ENCODE measurements around the gene GNRH2. TPM values are rescaled to one million over a fixed set of nuclear protein-coding genes. Genes with fewer than 3 reads are reported as not detected.
"Not testable (repeated sequence)": the region's sequence is repeated elsewhere in the genome, so short reads cannot be mapped to it uniquely, and the experiment has no call there.

GNRH2 gene
- total RNA-seq, 2 experiments from 2014 or later = 17.3 to 24.0 TPM

DNA sequence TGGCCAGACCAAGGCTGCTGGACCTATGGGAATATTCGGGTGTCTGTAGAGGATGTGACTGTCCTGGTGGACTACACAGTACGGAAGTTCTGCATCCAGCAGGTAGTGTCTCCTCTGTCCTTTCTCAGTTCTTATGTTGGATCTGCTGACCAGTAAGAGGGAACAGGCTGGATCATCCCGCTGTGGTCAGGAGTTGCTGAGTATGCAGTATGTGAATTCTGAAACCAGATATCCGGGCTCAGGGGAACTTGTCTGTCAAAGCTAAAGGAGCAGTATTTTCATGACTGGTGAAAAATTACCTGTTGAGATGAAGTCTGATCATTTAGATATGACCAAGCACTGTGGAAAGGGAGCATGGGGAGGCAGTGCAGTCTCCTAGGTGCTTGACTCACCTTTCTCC is 22.1 kb upstream of the GNRH2 start:
- no peak overlapping the region for H3K4me3 Mint-ChIP-seq
- CTCF ChIA-PET = no interaction called here
- peak overlapping the region; percentile 72 for H3K27ac Mint-ChIP-seq
- no peaks in the 10 kb centered on the region for H3K9me3 Mint-ChIP-seq
- no peaks in the 10 kb centered on the region for H3K27me3 Mint-ChIP-seq
- DNase-seq = no peak
- POLR2A ChIA-PET = no interaction called here
- H3K4me1 Mint-ChIP-seq (ENCODE audit: low read depth) = peaks cover 28% of the 10 kb centered on the region
- peaks cover 53% of the 10 kb centered on the region for H3K36me3 Mint-ChIP-seq
- intact Hi-C loops (cut with micrococcal nuclease) = no loop called here

GRCh38 chr20:3021777-3022176 is 21.6 kb upstream of the GNRH2 start:
- ChIA-PET CTCF (no interaction called here), POLR2A (no interaction called here)
- Mint-ChIP-seq H3K36me3 (peaks cover 54% of the 10 kb centered on the region), H3K9me3 (no peaks in the 10 kb centered on the region), H3K4me1 (ENCODE audit: low read depth) (peaks cover 23% of the 10 kb centered on the region), H3K27me3 (no peaks in the 10 kb centered on the region), H3K27ac (peak overlapping the region; percentile 72), H3K4me3 (no peak overlapping the region)
- intact Hi-C loops (cut with micrococcal nuclease) = no loop called here
- DNase-seq = no peak

GRCh38 chr20:3022559-3023490 is 20.6 kb upstream of the GNRH2 start:
- intact Hi-C loops (cut with micrococcal nuclease); POLR2A ChIA-PET; CTCF ChIA-PET; DNase-seq; H3K9me3 Mint-ChIP-seq; H3K27me3 Mint-ChIP-seq; H3K4me3 Mint-ChIP-seq: not testable (repeated sequence)
- Mint-ChIP-seq H3K36me3 (peaks cover 52% of the 10 kb centered on the region), H3K27ac (peak overlapping the region; percentile 72), H3K4me1 (ENCODE audit: low read depth) (peaks cover 13% of the 10 kb centered on the region)

DNA sequence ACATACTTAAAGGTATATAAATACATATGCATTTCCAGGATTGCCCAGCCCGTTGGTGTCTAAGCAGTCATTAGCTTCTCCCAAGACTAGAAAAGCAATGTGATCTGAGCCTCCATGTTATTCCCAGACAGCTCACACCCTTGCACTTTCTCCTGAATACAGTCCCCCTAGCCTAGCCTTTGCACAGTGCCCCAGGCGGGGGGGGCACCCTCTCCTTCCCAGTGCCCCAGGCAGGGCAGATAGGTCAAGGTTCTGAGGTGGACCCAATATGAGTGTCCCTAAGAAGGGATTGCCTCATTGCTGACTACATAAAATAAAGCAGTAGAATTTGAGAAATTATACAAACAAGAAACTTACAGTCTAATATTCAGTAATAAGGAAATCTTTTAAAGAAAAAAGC is 15.4 kb upstream of the GNRH2 start:
- ChIA-PET CTCF (no interaction called here), POLR2A (interaction anchor here (1.1 kb wide), 1 partner anchor 13 kb away, joined by 3 read pairs; no protein-coding TSS in a partner anchor)
- Mint-ChIP-seq H3K9me3 (no peaks in the 10 kb centered on the region), H3K36me3 (peaks cover 42% of the 10 kb centered on the region), H3K4me3 (no peak overlapping the region), H3K4me1 (ENCODE audit: low read depth) (peaks cover 13% of the 10 kb centered on the region), H3K27me3 (no peaks in the 10 kb centered on the region), H3K27ac (peak overlapping the region; percentile 44)
- intact Hi-C loops (cut with micrococcal nuclease) = no loop called here
- no peak for DNase-seq

DNA sequence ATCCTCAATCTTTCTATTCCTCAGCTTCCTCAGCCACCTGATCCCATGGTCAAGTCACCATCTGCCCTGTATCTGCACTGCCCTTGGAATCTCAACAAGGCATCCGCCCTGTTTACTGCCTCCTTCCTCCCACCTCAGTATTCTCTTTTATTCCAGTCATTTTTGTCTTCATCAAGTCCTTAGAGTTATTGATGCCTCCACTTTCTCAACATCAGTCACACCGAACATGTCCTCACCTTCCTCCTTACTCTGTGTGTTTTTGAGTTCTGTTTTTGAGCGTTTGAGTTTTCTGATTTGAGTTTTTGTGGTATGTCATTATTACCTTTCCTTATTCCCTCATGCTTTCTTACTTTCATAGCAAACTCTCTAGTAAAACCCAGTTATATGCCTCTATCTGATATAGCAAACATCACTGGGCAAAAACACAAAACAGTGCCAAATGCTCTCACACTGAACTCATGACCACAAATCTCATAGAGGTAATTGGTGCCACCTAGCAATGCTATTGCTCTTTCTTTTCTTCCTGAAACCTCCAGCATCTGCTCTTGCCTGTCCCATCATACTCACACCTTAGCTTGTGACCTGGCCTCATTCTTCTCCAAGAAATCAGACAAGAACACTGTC is 11.8 kb upstream of the GNRH2 start:
- H3K27me3 Mint-ChIP-seq = no peaks in the 10 kb centered on the region
- peaks cover 13% of the 10 kb centered on the region for H3K4me1 Mint-ChIP-seq (ENCODE audit: low read depth)
- H3K27ac Mint-ChIP-seq = no peak overlapping the region
- intact Hi-C loops (cut with micrococcal nuclease) = loop anchor here (1.0 kb wide), 2 partner anchors 16 to 45 kb away; no protein-coding TSS in a partner anchor
- H3K4me3 Mint-ChIP-seq = no peak overlapping the region
- peak; percentile 38 for DNase-seq
- ChIA-PET POLR2A (interaction anchor here (1.0 to 4.1 kb wide), 6 partner anchors 15 to 157 kb away, joined by 3 to 26 read pairs (median 5); no protein-coding TSS in a partner anchor), CTCF (interaction anchor here (1.4 kb wide), 1 partner anchor 17 kb away, joined by 3 read pairs; no protein-coding TSS in a partner anchor)
- H3K36me3 Mint-ChIP-seq = peaks cover 38% of the 10 kb centered on the region
- H3K9me3 Mint-ChIP-seq = no peaks in the 10 kb centered on the region

GRCh38 chr20:3032624-3033023 is 10.8 kb upstream of the GNRH2 start:
- POLR2A ChIA-PET = interaction anchor here (1.1 to 4.1 kb wide), 2 partner anchors 17 to 46 kb away, joined by 3 to 26 read pairs; no protein-coding TSS in a partner anchor
- Mint-ChIP-seq H3K4me3 (no peak overlapping the region), H3K36me3 (peaks cover 30% of the 10 kb centered on the region), H3K27me3 (no peaks in the 10 kb centered on the region), H3K9me3 (no peaks in the 10 kb centered on the region), H3K4me1 (ENCODE audit: low read depth) (peaks cover 13% of the 10 kb centered on the region), H3K27ac (no peak overlapping the region)
- intact Hi-C loops (cut with micrococcal nuclease) = no loop called here
- no peak for DNase-seq
- CTCF ChIA-PET = no interaction called here

DNA sequence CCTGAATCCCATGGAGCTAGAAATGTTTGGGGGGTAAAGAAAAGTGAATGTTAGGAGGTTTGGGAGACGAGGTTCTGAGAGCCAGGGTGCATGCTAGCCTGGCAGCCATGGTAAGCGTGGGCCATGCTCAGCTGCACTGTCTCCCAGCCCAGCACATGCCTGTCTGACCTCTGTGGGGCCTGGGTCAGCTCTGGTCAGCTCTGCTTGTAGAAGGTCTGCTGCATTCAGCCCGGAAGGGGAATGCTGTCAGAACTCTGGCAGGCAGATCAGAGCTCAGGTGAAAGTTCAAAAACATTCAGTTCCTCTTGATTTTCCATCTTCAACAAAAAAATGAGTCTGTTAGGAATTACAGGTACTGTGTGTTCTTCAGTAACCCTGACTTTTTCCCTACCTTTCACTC is 5.8 kb upstream of the GNRH2 start:
- intact Hi-C loops (cut with micrococcal nuclease) = no loop called here
- Mint-ChIP-seq H3K4me1 (ENCODE audit: low read depth) (peaks cover 4% of the 10 kb centered on the region), H3K4me3 (no peak overlapping the region), H3K27me3 (no peaks in the 10 kb centered on the region), H3K36me3 (peaks cover 27% of the 10 kb centered on the region), H3K27ac (peak overlapping the region; percentile 39), H3K9me3 (no peaks in the 10 kb centered on the region)
- CTCF ChIA-PET = interaction anchor here (0.9 kb wide), 1 partner anchor 16 kb away, joined by 4 read pairs; no protein-coding TSS in a partner anchor
- no peak for DNase-seq
- POLR2A ChIA-PET = no interaction called here

GRCh38 chr20:3038454-3038853 is 5.0 kb upstream of the GNRH2 start:
- DNase-seq = no peak
- POLR2A ChIA-PET = interaction anchor here (0.6 to 1.3 kb wide), 2 partner anchors 13 to 56 kb away, joined by 3 read pairs; no protein-coding TSS in a partner anchor
- Mint-ChIP-seq H3K36me3 (peaks cover 27% of the 10 kb centered on the region), H3K4me1 (ENCODE audit: low read depth) (peaks cover 4% of the 10 kb centered on the region), H3K27me3 (no peaks in the 10 kb centered on the region), H3K4me3 (no peak overlapping the region), H3K27ac (peak overlapping the region; percentile 40), H3K9me3 (no peaks in the 10 kb centered on the region)
- CTCF ChIA-PET = interaction anchor here (0.9 to 1.2 kb wide), 3 partner anchors 15 to 37 kb away, joined by 3 to 5 read pairs (median 4); no protein-coding TSS in a partner anchor
- intact Hi-C loops (cut with micrococcal nuclease) = no loop called here

DNA sequence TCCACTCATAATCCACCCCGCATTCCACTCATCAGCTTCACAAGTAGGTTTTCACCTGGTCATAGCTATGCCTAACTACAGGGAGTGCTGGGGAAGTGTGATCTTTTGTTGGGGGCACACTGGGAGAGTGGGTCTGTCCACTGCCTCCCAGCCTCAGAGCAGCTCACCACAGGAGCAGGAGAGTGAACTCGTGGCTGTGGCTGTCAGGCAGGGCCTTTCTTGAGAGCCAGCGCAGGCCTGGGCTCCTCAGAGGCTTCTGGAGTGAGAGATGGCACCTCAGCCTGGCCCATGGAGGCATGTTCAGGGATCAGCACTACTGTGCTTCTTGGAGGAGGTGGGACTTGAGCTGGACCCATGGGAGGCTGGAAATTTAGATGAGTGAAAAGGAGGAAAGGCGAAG is 4.0 kb upstream of the GNRH2 start:
- ChIA-PET CTCF (interaction anchor here (1.1 to 1.2 kb wide), 2 partner anchors 14 to 38 kb away, joined by 3 to 5 read pairs; no protein-coding TSS in a partner anchor), POLR2A (interaction anchor here (1.3 kb wide), 1 partner anchor 12 kb away, joined by 3 read pairs; no protein-coding TSS in a partner anchor)
- no peak for DNase-seq
- Mint-ChIP-seq H3K4me1 (ENCODE audit: low read depth) (peaks cover 4% of the 10 kb centered on the region), H3K27me3 (no peaks in the 10 kb centered on the region), H3K4me3 (no peak overlapping the region), H3K36me3 (peaks cover 29% of the 10 kb centered on the region), H3K9me3 (no peaks in the 10 kb centered on the region), H3K27ac (peak overlapping the region; percentile 40)
- intact Hi-C loops (cut with micrococcal nuclease) = no loop called here

- Mint-ChIP-seq H3K4me1 (ENCODE audit: low read depth) (peaks cover 7% of the 10 kb centered on the region), H3K27me3 (no peaks in the 10 kb centered on the region), H3K36me3 (peaks cover 25% of the 10 kb centered on the region), H3K4me3 (no peak overlapping the region), H3K27ac (peak overlapping the region; percentile 40), H3K9me3 (no peaks in the 10 kb centered on the region)
- intact Hi-C loops (cut with micrococcal nuclease) = no loop called here
- POLR2A ChIA-PET = no interaction called here
- CTCF ChIA-PET = no interaction called here
- DNase-seq = no peak
Observed at GRCh38 chr20:3040086-3040485, 3.3 kb upstream of the GNRH2 start.

- Mint-ChIP-seq H3K4me3 (no peak overlapping the region), H3K4me1 (ENCODE audit: low read depth) (peaks cover 14% of the 10 kb centered on the region), H3K27me3 (no peaks in the 10 kb centered on the region), H3K27ac (peak overlapping the region; percentile 61), H3K36me3 (peaks cover 19% of the 10 kb centered on the region), H3K9me3 (no peaks in the 10 kb centered on the region)
- no peak for DNase-seq
- intact Hi-C loops (cut with micrococcal nuclease) = no loop called here
- ChIA-PET CTCF (no interaction called here), POLR2A (no interaction called here)
Observed at GRCh38 chr20:3041854-3042409, 1.5 kb upstream of the GNRH2 start.

- DNase-seq = no peak
- H3K9me3 Mint-ChIP-seq = no peaks in the 10 kb centered on the region
- peaks cover 25% of the 10 kb centered on the region for H3K36me3 Mint-ChIP-seq
- CTCF ChIA-PET = interaction anchor here (1.4 kb wide), 1 partner anchor 11 kb away, joined by 5 read pairs; no protein-coding TSS in a partner anchor
- no peak overlapping the region for H3K4me3 Mint-ChIP-seq
- peaks cover 19% of the 10 kb centered on the region for H3K4me1 Mint-ChIP-seq (ENCODE audit: low read depth)
- intact Hi-C loops (cut with micrococcal nuclease) = no loop called here
- POLR2A ChIA-PET = interaction anchor here (0.6 to 0.8 kb wide), 2 partner anchors 27 to 191 kb away, joined by 3 read pairs; no protein-coding TSS in a partner anchor
- H3K27me3 Mint-ChIP-seq = no peaks in the 10 kb centered on the region
- H3K27ac Mint-ChIP-seq = no peak overlapping the region
Observed at GRCh38 chr20:3042625-3043024, 797 bp upstream of the GNRH2 start.
